ENCODE results near the gene DOK7.

DOK7 gene

DNA sequence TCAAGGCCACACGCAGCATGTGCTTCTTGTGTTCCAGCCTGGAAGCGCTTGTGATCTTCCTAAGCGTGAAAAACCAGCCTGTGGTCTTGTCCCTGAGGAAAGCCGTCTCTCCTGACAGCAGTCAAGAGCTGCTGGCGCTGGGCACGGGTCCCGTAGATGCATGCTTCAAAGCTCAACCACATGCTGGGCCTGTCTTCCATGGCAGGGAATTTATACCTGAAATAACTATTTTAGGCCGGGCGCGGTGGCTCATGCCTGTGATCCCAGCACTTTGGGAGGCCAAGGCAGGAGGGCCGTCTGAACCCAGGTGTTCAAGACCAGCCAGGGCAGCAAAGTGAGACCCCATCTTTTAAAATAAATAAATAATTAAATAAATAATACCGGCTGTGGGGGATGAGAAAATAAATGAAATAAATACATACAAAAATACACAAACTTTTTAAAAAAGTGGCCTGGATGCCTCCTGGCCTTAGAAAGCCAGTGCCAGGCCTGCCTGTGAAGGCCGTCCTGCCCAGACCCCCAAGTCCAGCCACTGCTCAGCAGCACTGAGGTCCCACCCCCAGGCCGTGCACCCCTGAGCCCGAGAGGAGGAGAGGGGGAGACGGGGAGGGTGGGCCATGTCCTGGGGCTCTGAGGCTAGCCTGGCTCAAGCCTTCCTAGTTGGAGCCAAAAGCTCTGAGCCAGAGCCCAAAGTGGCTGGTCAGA lies 58.7 kb downstream of the DOK7 start:
- no peak for TF ChIP-seq POLR2AphosphoS5 (IDR thresholded peaks at IDR 0.05; ENCODE audit: borderline replicate concordance, low read depth, low read length)
- TF ChIP-seq EZH2 (IDR thresholded peaks at IDR 0.05): no peak
- TF ChIP-seq FOXP2 (optimal IDR thresholded peaks at IDR 0.05; ENCODE audit: control extremely low read depth, extremely low read length, insufficient read depth): no peak
- Histone ChIP-seq H3K9me3 (ENCODE audit: low read depth, low read length) (no peaks in the 10 kb centered on the region), H3K36me3 (ENCODE audit: insufficient read depth, low read length) (peaks cover 25% of the 10 kb centered on the region; the same call in 1 of the 2 replicates), H3K4me3 (no peak overlapping the region), H3K27ac (no peak overlapping the region), H3K9ac (ENCODE audit: insufficient read length) (no peak overlapping the region)
- no peak for DNase-seq (ENCODE audit: low read depth, low spot score)

- Histone ChIP-seq H3K36me3 (ENCODE audit: insufficient read depth, low read length) (peaks cover 20% of the 10 kb centered on the region; the same call in 1 of the 2 replicates), H3K9me3 (ENCODE audit: low read depth, low read length) (no peaks in the 10 kb centered on the region), H3K4me3 (no peak overlapping the region), H3K27ac (no peak overlapping the region), H3K9ac (ENCODE audit: insufficient read length) (no peak overlapping the region)
- no peak for TF ChIP-seq FOXP2 (optimal IDR thresholded peaks at IDR 0.05; ENCODE audit: control extremely low read depth, extremely low read length, insufficient read depth)
- TF ChIP-seq POLR2AphosphoS5 (IDR thresholded peaks at IDR 0.05; ENCODE audit: borderline replicate concordance, low read depth, low read length): no peak
- no peak for TF ChIP-seq EZH2 (IDR thresholded peaks at IDR 0.05)
- DNase-seq (ENCODE audit: low read depth, low spot score): no peak
Measured at GRCh38 chr4:3522326-3522640, 59.2 kb downstream of the DOK7 start.

GRCh38 chr4:3522651-3523050 lies 59.5 kb downstream of the DOK7 start:
- no peak overlapping the region for H3K9ac ChIP-seq (ENCODE audit: insufficient read length)
- H3K4me3 ChIP-seq: no peak overlapping the region
- no peak overlapping the region for H3K27ac ChIP-seq
- peaks cover 17% of the 10 kb centered on the region; the same call in 1 of the 2 replicates for H3K36me3 ChIP-seq (ENCODE audit: insufficient read depth, low read length)
- H3K9me3 ChIP-seq (ENCODE audit: low read depth, low read length): no peaks in the 10 kb centered on the region
- DNase-seq (ENCODE audit: low read depth, low spot score): no peak
- TF ChIP-seq POLR2AphosphoS5 (IDR thresholded peaks at IDR 0.05; ENCODE audit: borderline replicate concordance, low read depth, low read length) (no peak), EZH2 (IDR thresholded peaks at IDR 0.05) (no peak)

GRCh38 chr4:3523146-3523627 lies 60.1 kb downstream of the DOK7 start:
- Histone ChIP-seq H3K27ac (no peak overlapping the region), H3K9ac (ENCODE audit: insufficient read length) (no peak overlapping the region), H3K36me3 (ENCODE audit: insufficient read depth, low read length) (peaks cover 17% of the 10 kb centered on the region; the same call in 1 of the 2 replicates), H3K4me3 (no peak overlapping the region), H3K9me3 (ENCODE audit: low read depth, low read length) (no peaks in the 10 kb centered on the region)
- no peak for TF ChIP-seq EZH2 (IDR thresholded peaks at IDR 0.05)
- no peak for TF ChIP-seq FOXP2 (optimal IDR thresholded peaks at IDR 0.05; ENCODE audit: control extremely low read depth, extremely low read length, insufficient read depth)
- TF ChIP-seq POLR2AphosphoS5 (IDR thresholded peaks at IDR 0.05; ENCODE audit: borderline replicate concordance, low read depth, low read length): no peak
- no peak for DNase-seq (ENCODE audit: low read depth, low spot score)

GRCh38 chr4:3523628-3524221 lies 60.6 kb downstream of the DOK7 start:
- Histone ChIP-seq H3K27ac (no peak overlapping the region), H3K36me3 (ENCODE audit: insufficient read depth, low read length) (peaks cover 17% of the 10 kb centered on the region; the same call in 1 of the 2 replicates), H3K9ac (ENCODE audit: insufficient read length) (no peak overlapping the region), H3K4me3 (no peak overlapping the region), H3K9me3 (ENCODE audit: low read depth, low read length) (no peaks in the 10 kb centered on the region)
- no peak for DNase-seq (ENCODE audit: low read depth, low spot score)
- TF ChIP-seq POLR2AphosphoS5 (IDR thresholded peaks at IDR 0.05; ENCODE audit: borderline replicate concordance, low read depth, low read length) (no peak), EZH2 (IDR thresholded peaks at IDR 0.05) (no peak), FOXP2 (optimal IDR thresholded peaks at IDR 0.05; ENCODE audit: control extremely low read depth, extremely low read length, insufficient read depth) (no peak)

DNA sequence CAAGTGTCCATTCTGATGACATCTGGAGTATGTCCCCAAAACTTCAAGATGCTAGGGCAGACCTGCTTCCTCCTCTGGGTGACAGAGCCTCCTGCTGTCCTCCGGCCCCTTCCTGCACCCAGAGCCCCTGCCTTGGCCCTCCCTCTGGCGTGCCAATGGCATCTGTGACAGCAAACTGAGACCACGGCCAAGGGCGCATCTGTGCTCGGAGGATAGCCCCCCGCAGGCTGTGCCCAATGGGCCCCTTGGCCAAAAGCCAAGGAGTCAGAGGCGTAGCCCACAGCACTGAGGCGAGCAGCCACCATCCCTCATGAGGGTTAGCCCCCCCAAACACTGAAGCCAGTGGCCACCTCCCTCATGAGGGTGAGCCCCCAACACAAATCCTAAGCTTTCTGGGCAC lies 61.2 kb downstream of the DOK7 start:
- H3K27ac ChIP-seq: no peak overlapping the region
- H3K4me3 ChIP-seq: no peak overlapping the region
- H3K9ac ChIP-seq (ENCODE audit: insufficient read length): no peak overlapping the region
- no peak for DNase-seq (ENCODE audit: low read depth, low spot score)
- H3K9me3 ChIP-seq (ENCODE audit: low read depth, low read length): no peaks in the 10 kb centered on the region
- TF ChIP-seq FOXP2 (optimal IDR thresholded peaks at IDR 0.05; ENCODE audit: control extremely low read depth, extremely low read length, insufficient read depth): no peak
- no peak for TF ChIP-seq EZH2 (IDR thresholded peaks at IDR 0.05)
- TF ChIP-seq POLR2AphosphoS5 (IDR thresholded peaks at IDR 0.05; ENCODE audit: borderline replicate concordance, low read depth, low read length): no peak
- peaks cover 17% of the 10 kb centered on the region; the same call in 1 of the 2 replicates for H3K36me3 ChIP-seq (ENCODE audit: insufficient read depth, low read length)

DNA sequence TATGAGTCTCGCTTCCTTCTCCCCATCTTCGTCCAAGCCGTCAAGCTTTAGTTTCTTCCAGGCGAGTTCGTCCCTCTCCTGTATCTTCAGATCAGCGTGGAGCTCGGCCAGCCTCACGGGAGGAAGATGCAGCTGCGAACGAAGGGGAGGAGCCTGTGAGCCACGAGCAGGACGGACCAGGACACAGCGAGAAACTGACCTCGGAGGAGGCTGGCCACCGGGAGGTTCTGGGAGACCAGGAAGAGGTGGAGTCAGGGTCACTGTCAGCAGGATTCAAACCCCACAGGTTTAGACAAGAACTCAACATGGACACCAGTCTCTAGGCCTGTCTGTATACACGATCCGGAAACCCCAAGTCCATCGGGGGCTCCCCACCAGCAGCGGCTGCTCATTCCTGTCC lies 61.8 kb downstream of the DOK7 start:
- Histone ChIP-seq H3K27ac (no peak overlapping the region), H3K36me3 (ENCODE audit: insufficient read depth, low read length) (peaks cover 12% of the 10 kb centered on the region; the same call in 1 of the 2 replicates), H3K9me3 (ENCODE audit: low read depth, low read length) (no peaks in the 10 kb centered on the region), H3K9ac (ENCODE audit: insufficient read length) (no peak overlapping the region), H3K4me3 (no peak overlapping the region)
- TF ChIP-seq EZH2 (IDR thresholded peaks at IDR 0.05) (no peak), FOXP2 (optimal IDR thresholded peaks at IDR 0.05; ENCODE audit: control extremely low read depth, extremely low read length, insufficient read depth) (no peak), POLR2AphosphoS5 (IDR thresholded peaks at IDR 0.05; ENCODE audit: borderline replicate concordance, low read depth, low read length) (no peak)
- DNase-seq (ENCODE audit: low read depth, low spot score): no peak

GRCh38 chr4:3525532-3526430 lies 62.7 kb downstream of the DOK7 start:
- Histone ChIP-seq H3K36me3 (ENCODE audit: insufficient read depth, low read length) (peaks cover 9% of the 10 kb centered on the region; the same call in 1 of the 2 replicates), H3K27ac (no peak overlapping the region), H3K9me3 (ENCODE audit: low read depth, low read length) (no peaks in the 10 kb centered on the region), H3K9ac (ENCODE audit: insufficient read length) (no peak overlapping the region), H3K4me3 (no peak overlapping the region)
- DNase-seq (ENCODE audit: low read depth, low spot score): no peak
- no peak for TF ChIP-seq EZH2 (IDR thresholded peaks at IDR 0.05)
- no peak for TF ChIP-seq POLR2AphosphoS5 (IDR thresholded peaks at IDR 0.05; ENCODE audit: borderline replicate concordance, low read depth, low read length)
- no peak for TF ChIP-seq FOXP2 (optimal IDR thresholded peaks at IDR 0.05; ENCODE audit: control extremely low read depth, extremely low read length, insufficient read depth)
